WTC11 (cell line): Measurements from ENCODE around the gene DPYSL5. TPM values are rescaled to one million over a fixed set of nuclear protein-coding genes. Genes with fewer than 3 reads are reported as not detected.

Source experiments
- ATAC-seq: fragments of 200-7000 bp; cut with Tn5 transposase; 2 replicates; pipeline ENCODE4 v1.10.0; 2021; ENCODE audit warnings: mild to moderate bottlenecking, moderate library complexity
- CTCF ChIA-PET: fragments of 300-600 bp; sonication (Branson Sonifier 250); formaldehyde crosslinking; loops from one replicate; lab custom pipeline; 2021; ENCODE audit warnings: antibody characterized with exemption; lab: Charles Lee
- POLR2A ChIA-PET: fragments of 350-600 bp; sonication (Branson Sonifier 250); formaldehyde crosslinking; loops from one replicate; lab custom pipeline; 2021; ENCODE audit warnings: antibody characterized with exemption; lab: Charles Lee
- DNase-seq: peaks from one replicate; pipeline ENCODE4 v3.0.0; 2021; ENCODE audit warnings: low spot score
- H3K27ac Mint-ChIP-seq: 2 replicates; pipeline ENCODE4 v1.8.0; 2021; ENCODE audit warnings: mixed read lengths
- H3K27me3 Mint-ChIP-seq: 2 replicates; pipeline ENCODE4 v1.8.0; 2021; ENCODE audit warnings: low read depth, mild to moderate bottlenecking, moderate library complexity, mixed read lengths
- H3K36me3 Mint-ChIP-seq: 2 replicates; pipeline ENCODE4 v1.8.0; 2021; ENCODE audit warnings: mixed read lengths
- H3K4me1 Mint-ChIP-seq: 2 replicates; pipeline ENCODE4 v1.8.0; 2022; ENCODE audit warnings: mixed read lengths
- H3K4me3 Mint-ChIP-seq: 2 replicates; pipeline ENCODE4 v1.8.0; 2021; ENCODE audit warnings: mild to moderate bottlenecking, moderate library complexity, mixed read lengths
- H3K9me3 Mint-ChIP-seq: 2 replicates; pipeline ENCODE4 v1.8.0; 2021; ENCODE audit warnings: mixed read lengths
- CREB1 ChIP-seq: sonication (generic); formaldehyde crosslinking; IDR thresholded peaks from 2 replicates; pipeline ENCODE4 v1.8.0; 2023; ENCODE audit warnings: mild to moderate bottlenecking, missing genetic modification reagents
- EMX1 ChIP-seq: fragments of 250-450 bp; sonication (Bioruptor Pico); IDR thresholded peaks from 2 replicates; pipeline ENCODE4 v1.8.0; 2021; ENCODE audit warnings: mild to moderate bottlenecking
- FOXJ3 ChIP-seq: sonication (generic); formaldehyde crosslinking; IDR thresholded peaks from 2 replicates; pipeline ENCODE4 v1.9.0; 2021; ENCODE audit warnings: missing genetic modification reagents, mild to moderate bottlenecking, borderline replicate concordance
- GABPB1 ChIP-seq: sonication (generic); formaldehyde crosslinking; IDR thresholded peaks from 2 replicates; pipeline ENCODE4 v1.8.1; 2023; ENCODE audit warnings: mild to moderate bottlenecking, missing genetic modification reagents
- GRHL2 ChIP-seq: fragments of 250-450 bp; sonication (Bioruptor Pico); IDR thresholded peaks from 2 replicates; pipeline ENCODE4 v1.8.0; 2022; ENCODE audit warnings: mild to moderate bottlenecking, moderate library complexity; ENCODE audit not compliant: insufficient replicate concordance, severe bottlenecking
- JAZF1 ChIP-seq: fragments of 250-450 bp; sonication (Bioruptor Pico); IDR thresholded peaks from 2 replicates; pipeline ENCODE4 v1.9.0; 2021; ENCODE audit warnings: moderate library complexity, mild to moderate bottlenecking, inconsistent platforms
- MYBL2 ChIP-seq: sonication (generic); formaldehyde crosslinking; IDR thresholded peaks from 2 replicates; pipeline ENCODE4 v1.8.1; 2023; ENCODE audit warnings: mild to moderate bottlenecking, moderate library complexity, missing genetic modification reagents
- NFYB ChIP-seq: sonication (generic); formaldehyde crosslinking; conservative IDR thresholded peaks from 2 replicates; pipeline ENCODE4 v1.8.0; 2022; ENCODE audit warnings: low read depth, missing genetic modification reagents
- NR3C1 ChIP-seq: sonication (generic); formaldehyde crosslinking; conservative IDR thresholded peaks from 2 replicates; pipeline ENCODE4 v1.8.1; 2023; ENCODE audit warnings: low read depth, mild to moderate bottlenecking, missing genetic modification reagents
- RELA ChIP-seq: sonication (generic); formaldehyde crosslinking; IDR thresholded peaks from 2 replicates; pipeline ENCODE4 v1.8.1; 2022; ENCODE audit warnings: missing genetic modification reagents, mild to moderate bottlenecking, borderline replicate concordance
- TEAD4 ChIP-seq: sonication (generic); formaldehyde crosslinking; IDR thresholded peaks from 2 replicates; pipeline ENCODE4 v1.8.0; 2022; ENCODE audit warnings: mild to moderate bottlenecking, missing genetic modification reagents
- USF2 ChIP-seq: sonication (generic); formaldehyde crosslinking; IDR thresholded peaks from 2 replicates; pipeline ENCODE4 v1.8.1; 2023; ENCODE audit warnings: mild to moderate bottlenecking, missing genetic modification reagents, moderate library complexity
- ZNF138 ChIP-seq: sonication (generic); formaldehyde crosslinking; conservative IDR thresholded peaks from 2 replicates; pipeline ENCODE4 v1.8.1; 2022; ENCODE audit warnings: mild to moderate bottlenecking, moderate library complexity, missing genetic modification reagents
- ZNF396 ChIP-seq: fragments of 250-450 bp; sonication (Bioruptor Pico); IDR thresholded peaks from 2 replicates; pipeline ENCODE4 v1.8.0; 2021; ENCODE audit warnings: mild to moderate bottlenecking, moderate library complexity, borderline replicate concordance
- ZNF423 ChIP-seq: fragments of 250-450 bp; sonication (Bioruptor Pico); IDR thresholded peaks from 2 replicates; pipeline ENCODE4 v2.1.2; 2022; ENCODE audit warnings: mild to moderate bottlenecking, moderate library complexity
- total RNA-seq: library from RNA; stranded (reverse); gene quantifications from 3 replicates; pipeline ENCODE4 v1.2.3, GENCODE V29; 2021
- TF ChIP-seq, protein P1 (sequence below): sonication (generic); formaldehyde crosslinking; IDR thresholded peaks from 2 replicates; pipeline ENCODE4 v1.8.1; 2022; ENCODE audit warnings: low read depth, missing genetic modification reagents, borderline replicate concordance
- TF ChIP-seq, protein P2 (sequence below): sonication (generic); formaldehyde crosslinking; IDR thresholded peaks from 2 replicates; pipeline ENCODE4 v1.8.0; 2022; ENCODE audit warnings: mild to moderate bottlenecking, missing genetic modification reagents
- TF ChIP-seq, protein P3 (sequence below): sonication (generic); formaldehyde crosslinking; conservative IDR thresholded peaks from 2 replicates; pipeline ENCODE4 v1.8.1; 2022; ENCODE audit warnings: mild to moderate bottlenecking, missing genetic modification reagents
- TF ChIP-seq, protein P4 (sequence below): sonication (generic); formaldehyde crosslinking; IDR thresholded peaks from 2 replicates; pipeline ENCODE4 v1.8.0; 2023; ENCODE audit warnings: missing genetic modification reagents
- TF ChIP-seq, protein P5 (sequence below): sonication (generic); formaldehyde crosslinking; IDR thresholded peaks from 2 replicates; pipeline ENCODE4 v1.8.1; 2022; ENCODE audit warnings: mild to moderate bottlenecking, moderate library complexity, missing genetic modification reagents

The DPYSL5 gene
- total RNA-seq, 1 experiment from 2014 or later = 12.1 TPM

DNA sequence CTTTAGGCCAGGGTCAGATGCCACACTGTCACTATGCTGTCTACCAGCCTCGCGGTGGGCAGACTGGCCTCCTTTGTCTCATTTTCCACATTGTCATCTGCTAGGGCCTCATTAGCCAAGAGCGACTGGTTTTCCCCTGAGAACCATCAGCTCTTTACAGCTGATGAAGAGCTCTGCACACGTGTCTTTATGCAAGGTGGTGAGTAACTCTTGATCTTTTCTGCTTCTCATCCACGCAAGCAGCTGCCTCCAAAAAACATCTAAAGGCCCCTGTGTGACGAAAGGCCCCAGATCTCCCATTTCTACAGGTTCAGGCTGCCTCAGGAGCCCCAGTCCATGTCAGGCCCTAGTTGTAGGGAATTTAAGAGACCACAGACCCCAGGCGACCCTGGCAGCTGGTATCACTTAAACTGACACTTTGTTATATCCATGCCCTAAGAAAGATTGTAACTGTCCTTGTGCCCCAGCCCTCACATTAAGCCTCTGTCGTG lies 52.9 kb downstream of the DPYSL5 start (continued):
- TF ChIP-seq, protein P1, sequence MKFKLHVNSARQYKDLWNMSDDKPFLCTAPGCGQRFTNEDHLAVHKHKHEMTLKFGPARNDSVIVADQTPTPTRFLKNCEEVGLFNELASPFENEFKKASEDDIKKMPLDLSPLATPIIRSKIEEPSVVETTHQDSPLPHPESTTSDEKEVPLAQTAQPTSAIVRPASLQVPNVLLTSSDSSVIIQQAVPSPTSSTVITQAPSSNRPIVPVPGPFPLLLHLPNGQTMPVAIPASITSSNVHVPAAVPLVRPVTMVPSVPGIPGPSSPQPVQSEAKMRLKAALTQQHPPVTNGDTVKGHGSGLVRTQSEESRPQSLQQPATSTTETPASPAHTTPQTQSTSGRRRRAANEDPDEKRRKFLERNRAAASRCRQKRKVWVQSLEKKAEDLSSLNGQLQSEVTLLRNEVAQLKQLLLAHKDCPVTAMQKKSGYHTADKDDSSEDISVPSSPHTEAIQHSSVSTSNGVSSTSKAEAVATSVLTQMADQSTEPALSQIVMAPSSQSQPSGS (CRISPR knock-in tag) = no peak
- TF ChIP-seq FOXJ3 = no peak
- no peak for TF ChIP-seq GRHL2 (CRISPR knock-in tag)
- TF ChIP-seq NFYB (CRISPR knock-in tag) = no peak
- no peak for TF ChIP-seq NR3C1
- no peak for TF ChIP-seq ZNF396 (CRISPR knock-in tag)
- TF ChIP-seq MYBL2 (CRISPR knock-in tag) = no peak
- no peak for TF ChIP-seq CREB1 (CRISPR knock-in tag)
- no peak for TF ChIP-seq RELA (CRISPR knock-in tag)
- no peak for TF ChIP-seq GABPB1
- TF ChIP-seq, protein P2, sequence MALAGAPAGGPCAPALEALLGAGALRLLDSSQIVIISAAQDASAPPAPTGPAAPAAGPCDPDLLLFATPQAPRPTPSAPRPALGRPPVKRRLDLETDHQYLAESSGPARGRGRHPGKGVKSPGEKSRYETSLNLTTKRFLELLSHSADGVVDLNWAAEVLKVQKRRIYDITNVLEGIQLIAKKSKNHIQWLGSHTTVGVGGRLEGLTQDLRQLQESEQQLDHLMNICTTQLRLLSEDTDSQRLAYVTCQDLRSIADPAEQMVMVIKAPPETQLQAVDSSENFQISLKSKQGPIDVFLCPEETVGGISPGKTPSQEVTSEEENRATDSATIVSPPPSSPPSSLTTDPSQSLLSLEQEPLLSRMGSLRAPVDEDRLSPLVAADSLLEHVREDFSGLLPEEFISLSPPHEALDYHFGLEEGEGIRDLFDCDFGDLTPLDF (CRISPR knock-in tag) = no peak
- TF ChIP-seq TEAD4 = no peak
- TF ChIP-seq ZNF138 (CRISPR knock-in tag) = no peak

DNA sequence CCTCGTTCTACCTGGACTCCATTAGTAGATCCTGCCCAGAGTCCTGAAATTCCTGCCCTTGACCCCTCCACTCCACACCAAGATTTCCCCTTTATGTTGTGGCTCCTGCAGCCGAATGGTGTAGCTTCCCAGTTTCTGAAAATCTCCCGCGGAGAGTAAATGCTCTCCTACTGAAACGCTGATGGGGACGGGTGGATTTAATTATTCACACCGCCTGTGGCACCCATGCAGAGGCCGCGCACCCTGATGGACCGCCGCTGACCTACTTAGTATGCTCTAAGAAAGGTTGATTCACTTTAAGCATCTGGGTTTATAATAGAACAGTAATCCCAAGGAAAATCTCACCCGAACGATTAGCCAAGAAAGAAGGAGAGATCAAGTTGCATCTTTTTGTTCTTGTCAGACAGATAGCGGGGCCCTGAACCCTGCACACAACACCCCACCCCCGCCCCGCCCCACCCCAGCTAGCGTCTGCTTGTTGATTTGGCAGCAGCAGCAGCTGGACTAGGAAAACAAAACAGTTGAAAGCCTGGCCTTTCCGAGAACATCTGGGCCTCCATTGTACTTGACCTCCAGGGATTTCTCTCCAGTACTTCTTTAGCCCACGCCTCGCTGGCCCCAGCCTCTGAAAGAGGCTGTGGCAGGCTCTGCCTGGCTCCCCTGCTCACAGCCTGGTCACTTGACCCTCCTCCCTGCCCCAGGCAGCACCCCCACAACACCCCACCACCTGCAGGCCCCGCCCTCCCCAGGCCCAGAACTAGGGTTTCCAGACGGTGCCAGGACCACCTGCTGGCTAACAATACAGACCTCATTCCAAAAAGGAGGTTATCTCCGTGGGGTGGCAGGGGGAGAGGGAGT lies 53.6 kb downstream of the DPYSL5 start:
- peak overlapping the region; percentile 49 for H3K4me3 Mint-ChIP-seq
- H3K9me3 Mint-ChIP-seq = no peaks in the 10 kb centered on the region
- ATAC-seq (peak; percentile 77), DNase-seq (peak; percentile 69)
- peaks cover 9% of the 10 kb centered on the region for H3K27me3 Mint-ChIP-seq
- POLR2A ChIA-PET = no interaction called here
- CTCF ChIA-PET = interaction anchor here (0.6 to 4.7 kb wide), 7 partner anchors 11 to 832 kb away, joined by 3 to 18 read pairs (median 4); no protein-coding TSS in a partner anchor
- H3K4me1 Mint-ChIP-seq = peaks cover 25% of the 10 kb centered on the region
- H3K27ac Mint-ChIP-seq = no peak overlapping the region; the same call in 1 of the 2 replicates
- TF ChIP-seq, protein P3, sequence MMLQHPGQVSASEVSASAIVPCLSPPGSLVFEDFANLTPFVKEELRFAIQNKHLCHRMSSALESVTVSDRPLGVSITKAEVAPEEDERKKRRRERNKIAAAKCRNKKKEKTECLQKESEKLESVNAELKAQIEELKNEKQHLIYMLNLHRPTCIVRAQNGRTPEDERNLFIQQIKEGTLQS (CRISPR knock-in tag) = no peak
- TF ChIP-seq ZNF423 (CRISPR knock-in tag) = peak; percentile 24; the same call in 1 of the 2 replicates
- no peak for TF ChIP-seq EMX1 (CRISPR knock-in tag)
- TF ChIP-seq, protein P4, sequence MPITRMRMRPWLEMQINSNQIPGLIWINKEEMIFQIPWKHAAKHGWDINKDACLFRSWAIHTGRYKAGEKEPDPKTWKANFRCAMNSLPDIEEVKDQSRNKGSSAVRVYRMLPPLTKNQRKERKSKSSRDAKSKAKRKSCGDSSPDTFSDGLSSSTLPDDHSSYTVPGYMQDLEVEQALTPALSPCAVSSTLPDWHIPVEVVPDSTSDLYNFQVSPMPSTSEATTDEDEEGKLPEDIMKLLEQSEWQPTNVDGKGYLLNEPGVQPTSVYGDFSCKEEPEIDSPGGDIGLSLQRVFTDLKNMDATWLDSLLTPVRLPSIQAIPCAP (CRISPR knock-in tag) = no peak
- no peak for TF ChIP-seq USF2 (CRISPR knock-in tag)
- TF ChIP-seq JAZF1 (CRISPR knock-in tag) = no peak
- TF ChIP-seq, protein P5, sequence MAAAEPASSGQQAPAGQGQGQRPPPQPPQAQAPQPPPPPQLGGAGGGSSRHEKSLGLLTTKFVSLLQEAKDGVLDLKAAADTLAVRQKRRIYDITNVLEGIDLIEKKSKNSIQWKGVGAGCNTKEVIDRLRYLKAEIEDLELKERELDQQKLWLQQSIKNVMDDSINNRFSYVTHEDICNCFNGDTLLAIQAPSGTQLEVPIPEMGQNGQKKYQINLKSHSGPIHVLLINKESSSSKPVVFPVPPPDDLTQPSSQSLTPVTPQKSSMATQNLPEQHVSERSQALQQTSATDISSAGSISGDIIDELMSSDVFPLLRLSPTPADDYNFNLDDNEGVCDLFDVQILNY (CRISPR knock-in tag) = no peak
- no peaks in the 10 kb centered on the region for H3K36me3 Mint-ChIP-seq
